HL-60 (cell line): ENCODE data around the gene ZSCAN22.

Experiments
- POLR2AphosphoS5 ChIP-seq: IDR thresholded peaks from 2 replicates; pipeline ENCODE4 v1.6.1; 2012; ENCODE audit warnings: low read depth
- TF ChIP-seq, protein P1 (sequence below): IDR thresholded peaks from one replicate; pipeline ENCODE4 v1.5.1; 2011; ENCODE audit warnings: low read length, control low read depth, inconsistent platforms; ENCODE audit not compliant: insufficient read depth

DNA sequence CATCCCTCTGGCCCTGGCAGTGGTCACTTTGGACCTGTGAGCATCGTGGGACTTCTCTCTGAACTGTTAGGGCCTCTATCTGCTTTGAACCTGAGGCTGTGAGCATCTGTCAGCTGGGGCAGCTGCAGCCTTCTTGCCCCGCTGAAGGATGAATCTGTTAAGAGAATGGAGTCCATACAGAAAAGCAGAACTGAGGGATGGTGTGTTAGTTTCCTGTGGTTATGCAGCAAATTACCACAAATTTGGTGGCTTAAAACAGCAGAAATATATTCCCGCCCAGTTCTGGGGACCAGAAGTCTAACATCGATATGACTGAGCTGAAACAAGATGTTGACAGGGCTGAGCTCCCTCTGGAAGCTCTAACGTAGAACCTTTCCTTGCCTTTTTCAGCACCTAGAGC, 37.4 kb downstream of the ZSCAN22 start:
- TF ChIP-seq, protein P1, sequence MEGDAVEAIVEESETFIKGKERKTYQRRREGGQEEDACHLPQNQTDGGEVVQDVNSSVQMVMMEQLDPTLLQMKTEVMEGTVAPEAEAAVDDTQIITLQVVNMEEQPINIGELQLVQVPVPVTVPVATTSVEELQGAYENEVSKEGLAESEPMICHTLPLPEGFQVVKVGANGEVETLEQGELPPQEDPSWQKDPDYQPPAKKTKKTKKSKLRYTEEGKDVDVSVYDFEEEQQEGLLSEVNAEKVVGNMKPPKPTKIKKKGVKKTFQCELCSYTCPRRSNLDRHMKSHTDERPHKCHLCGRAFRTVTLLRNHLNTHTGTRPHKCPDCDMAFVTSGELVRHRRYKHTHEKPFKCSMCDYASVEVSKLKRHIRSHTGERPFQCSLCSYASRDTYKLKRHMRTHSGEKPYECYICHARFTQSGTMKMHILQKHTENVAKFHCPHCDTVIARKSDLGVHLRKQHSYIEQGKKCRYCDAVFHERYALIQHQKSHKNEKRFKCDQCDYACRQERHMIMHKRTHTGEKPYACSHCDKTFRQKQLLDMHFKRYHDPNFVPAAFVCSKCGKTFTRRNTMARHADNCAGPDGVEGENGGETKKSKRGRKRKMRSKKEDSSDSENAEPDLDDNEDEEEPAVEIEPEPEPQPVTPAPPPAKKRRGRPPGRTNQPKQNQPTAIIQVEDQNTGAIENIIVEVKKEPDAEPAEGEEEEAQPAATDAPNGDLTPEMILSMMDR: no peak
- TF ChIP-seq POLR2AphosphoS5: peak; percentile 69; the same call in 1 of the 2 replicates
